ENCODE results near the gene HLA-B. TPM values are rescaled to one million over a fixed set of nuclear protein-coding genes. Genes with fewer than 3 reads are reported as not detected.

The HLA-B gene
- total RNA-seq, 1 experiment from 2014 or later: 68.6 TPM

DNA sequence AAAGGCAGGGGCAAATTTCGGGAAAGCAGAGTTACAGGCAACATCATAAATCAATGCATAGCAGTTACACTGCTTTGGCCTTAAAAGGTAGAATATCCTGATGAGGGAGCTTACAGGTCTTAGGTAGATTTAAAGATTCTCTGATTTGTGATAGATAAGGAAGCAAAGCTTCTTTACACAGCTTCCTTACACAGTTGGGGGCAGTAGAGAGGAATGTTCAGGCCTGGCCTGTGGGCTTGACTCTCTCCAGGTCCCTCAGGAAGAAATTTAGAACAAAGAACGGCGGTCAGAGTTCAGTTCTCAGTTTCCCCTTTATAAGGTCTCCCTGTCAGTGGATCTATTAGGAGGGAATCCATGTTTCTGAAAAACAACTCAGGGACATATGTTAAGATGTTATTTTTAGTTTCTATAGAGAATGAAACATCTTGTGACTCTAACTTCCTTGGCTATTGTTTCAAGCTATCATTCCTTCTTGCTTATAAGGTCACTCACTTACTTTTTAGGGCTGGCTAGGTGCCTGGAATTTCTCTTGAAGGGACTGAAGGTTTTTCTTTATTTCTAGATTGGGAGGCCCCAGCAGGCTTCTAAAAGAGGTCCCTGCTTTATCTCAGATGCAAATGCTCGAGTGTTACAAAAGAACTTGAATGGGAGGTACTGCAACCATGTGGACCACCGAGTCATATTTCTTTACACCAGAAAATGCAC, 11.8 kb downstream of the HLA-B start:
- Histone ChIP-seq H3K4ac (ENCODE audit: low read depth, low read length) (no peak overlapping the region), H4K5ac (ENCODE audit: insufficient read length, low read depth, low read length) (no peak overlapping the region), H4K20me1 (ENCODE audit: control insufficient read depth, insufficient read depth, insufficient read length) (no peaks in the 10 kb centered on the region), H3K14ac (ENCODE audit: insufficient read depth, low read length) (no peak overlapping the region), H3K18ac (ENCODE audit: insufficient read length, low read depth, low read length) (no peak overlapping the region), H2BK120ac (ENCODE audit: low read depth, low read length, poor library complexity, severe bottlenecking) (no peak overlapping the region), H2BK5ac (ENCODE audit: insufficient read length, low read length) (no peak overlapping the region), H4K8ac (replicated peaks; ENCODE audit: insufficient read length, low read depth, low read length) (no peak overlapping the region), H3K56ac (ENCODE audit: insufficient read length, low read depth, low read length) (no peak overlapping the region), H2BK20ac (ENCODE audit: low read depth, low read length, poor library complexity, severe bottlenecking) (no peak overlapping the region), H3K4me1 (ENCODE audit: insufficient read depth, low read length) (no peaks in the 10 kb centered on the region), H2BK12ac (ENCODE audit: insufficient read length, low read depth, low read length) (no peak overlapping the region), H3K9ac (ENCODE audit: extremely low read depth, insufficient read length, low read length) (no peak overlapping the region), H2AFZ (ENCODE audit: low read length) (no peak overlapping the region), H3K79me2 (ENCODE audit: insufficient read depth, low read length) (no peaks in the 10 kb centered on the region), H3K79me1 (ENCODE audit: insufficient read depth, low read depth, low read length, poor library complexity, severe bottlenecking) (no peaks in the 10 kb centered on the region), H3K23me2 (ENCODE audit: insufficient read length, low read depth, low read length, poor library complexity, severe bottlenecking) (no peaks in the 10 kb centered on the region), H4K91ac (ENCODE audit: insufficient read length, low read depth, low read length) (no peak overlapping the region), H3K4me2 (ENCODE audit: insufficient read depth, insufficient read length, low read length) (no peak overlapping the region), H3K9me3 (ENCODE audit: control insufficient read depth, low read depth, low read length) (no peaks in the 10 kb centered on the region), H2AK5ac (ENCODE audit: insufficient read length, low read length) (no peak overlapping the region), H3T11ph (ENCODE audit: low read length) (no peak overlapping the region), H3K27ac (ENCODE audit: insufficient read length, low read depth, low read length) (no peak overlapping the region), H2BK15ac (ENCODE audit: low read depth, low read length) (no peak overlapping the region), H3K27me3 (ENCODE audit: insufficient read depth, low read length) (no peaks in the 10 kb centered on the region), H3K23ac (ENCODE audit: insufficient read length, low read depth, low read length) (no peak overlapping the region)
- H3K27me3 Mint-ChIP-seq (ENCODE audit: low read depth): peaks cover 11% of the 10 kb centered on the region
- WGBS (ENCODE audit: extremely low coverage, insufficient read length, low lambda C conversion rate): no CpG with 5 or more reads among the region's 5 CpGs
- DNase-seq: no peak
- peaks cover 7 to 8% of the 10 kb centered on the region in 2 experiments for H3K9me3 Mint-ChIP-seq
- TF ChIP-seq, protein P1, sequence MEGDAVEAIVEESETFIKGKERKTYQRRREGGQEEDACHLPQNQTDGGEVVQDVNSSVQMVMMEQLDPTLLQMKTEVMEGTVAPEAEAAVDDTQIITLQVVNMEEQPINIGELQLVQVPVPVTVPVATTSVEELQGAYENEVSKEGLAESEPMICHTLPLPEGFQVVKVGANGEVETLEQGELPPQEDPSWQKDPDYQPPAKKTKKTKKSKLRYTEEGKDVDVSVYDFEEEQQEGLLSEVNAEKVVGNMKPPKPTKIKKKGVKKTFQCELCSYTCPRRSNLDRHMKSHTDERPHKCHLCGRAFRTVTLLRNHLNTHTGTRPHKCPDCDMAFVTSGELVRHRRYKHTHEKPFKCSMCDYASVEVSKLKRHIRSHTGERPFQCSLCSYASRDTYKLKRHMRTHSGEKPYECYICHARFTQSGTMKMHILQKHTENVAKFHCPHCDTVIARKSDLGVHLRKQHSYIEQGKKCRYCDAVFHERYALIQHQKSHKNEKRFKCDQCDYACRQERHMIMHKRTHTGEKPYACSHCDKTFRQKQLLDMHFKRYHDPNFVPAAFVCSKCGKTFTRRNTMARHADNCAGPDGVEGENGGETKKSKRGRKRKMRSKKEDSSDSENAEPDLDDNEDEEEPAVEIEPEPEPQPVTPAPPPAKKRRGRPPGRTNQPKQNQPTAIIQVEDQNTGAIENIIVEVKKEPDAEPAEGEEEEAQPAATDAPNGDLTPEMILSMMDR (conservative IDR thresholded peaks at IDR 0.05): peak; percentile 45; the same call in 2 of the 3 replicates
- H3K4me1 Mint-ChIP-seq: peaks cover 11 to 19% of the 10 kb centered on the region in 2 experiments
- H3K27ac Mint-ChIP-seq: no peak overlapping the region; a peak in 1 of 7 replicates
- H3K36me3 Mint-ChIP-seq (ENCODE audit: insufficient read depth in 1 of 3, low read depth in 3 of 3): peaks cover 0 to under 1% (median 0%) of the 10 kb centered on the region in 3 experiments; a peak in 2 of 7 replicates
- no peak overlapping the region for H3K4me3 Mint-ChIP-seq
